ENCODE results near the gene NFIA.
A peak's percentile ranks its signal among the peaks of the same experiment; 100 is the strongest.
"Not testable (repeated sequence)": the region's sequence is repeated elsewhere in the genome, so short reads cannot be mapped to it uniquely, and the experiment has no call there.

Gene NFIA

GRCh38 chr1:61058483-61059245, 23.7 kb upstream of the NFIA start:
- no peak for DNase-seq (ENCODE audit: low read depth)

GRCh38 chr1:61061601-61062000, 20.8 kb upstream of the NFIA start:
- DNase-seq (ENCODE audit: low read depth) = not testable (repeated sequence)

GRCh38 chr1:61064673-61065072, 17.7 kb upstream of the NFIA start:
- DNase-seq (ENCODE audit: low read depth) = no peak

GRCh38 chr1:61067446-61068019, 14.8 kb upstream of the NFIA start:
- no peak for DNase-seq (ENCODE audit: low read depth)

- DNase-seq (ENCODE audit: low read depth) = no peak
Measured at GRCh38 chr1:61070054-61070453, 12.3 kb upstream of the NFIA start.

GRCh38 chr1:61071205-61072130, 10.9 kb upstream of the NFIA start:
- no peak for DNase-seq (ENCODE audit: low read depth)

- no peak for DNase-seq (ENCODE audit: low read depth)
Measured at GRCh38 chr1:61073871-61074270, 8.5 kb upstream of the NFIA start.

- DNase-seq (ENCODE audit: low read depth) = not testable (repeated sequence)
Measured at GRCh38 chr1:61075833-61076232, 6.5 kb upstream of the NFIA start.

GRCh38 chr1:61076728-61077675, 5.4 kb upstream of the NFIA start:
- DNase-seq (ENCODE audit: low read depth) = peak; percentile 51

- peak; percentile 86 for DNase-seq (ENCODE audit: low read depth)
Measured at GRCh38 chr1:61077676-61078541, 4.5 kb upstream of the NFIA start.

GRCh38 chr1:61078618-61079295, 3.6 kb upstream of the NFIA start:
- no peak for DNase-seq (ENCODE audit: low read depth)

- DNase-seq (ENCODE audit: low read depth) = no peak
Measured at GRCh38 chr1:61079296-61079897, 3.0 kb upstream of the NFIA start.

- DNase-seq (ENCODE audit: low read depth) = no peak
Measured at GRCh38 chr1:61079898-61080336, 2.4 kb upstream of the NFIA start.

- DNase-seq (ENCODE audit: low read depth) = no peak
Measured at GRCh38 chr1:61080413-61081143, 1.8 kb upstream of the NFIA start.

- DNase-seq (ENCODE audit: low read depth) = no peak
Measured at GRCh38 chr1:61081144-61081685, 1.1 kb upstream of the NFIA start.

- peak; percentile 52 for DNase-seq (ENCODE audit: low read depth)
Measured at GRCh38 chr1:61081686-61082310, 563 bp upstream of the NFIA start.

- DNase-seq (ENCODE audit: low read depth) = no peak
Measured at GRCh38 chr1:61083013-61083806, 849 bp downstream of the NFIA start.

Data from stimulated activated CD4-positive, alpha-beta T cell treated with anti-CD3 and anti-CD28 coated beads, Interleukin-2, amount 100 ng/mL, for 4 hours (primary cell).